ENCODE results near the gene VCPKMT. TPM values are rescaled to one million over a fixed set of nuclear protein-coding genes. Genes with fewer than 3 reads are reported as not detected.

VCPKMT gene
- total RNA-seq, 1 donor from 2014 or later, result 8.1 TPM

DNA sequence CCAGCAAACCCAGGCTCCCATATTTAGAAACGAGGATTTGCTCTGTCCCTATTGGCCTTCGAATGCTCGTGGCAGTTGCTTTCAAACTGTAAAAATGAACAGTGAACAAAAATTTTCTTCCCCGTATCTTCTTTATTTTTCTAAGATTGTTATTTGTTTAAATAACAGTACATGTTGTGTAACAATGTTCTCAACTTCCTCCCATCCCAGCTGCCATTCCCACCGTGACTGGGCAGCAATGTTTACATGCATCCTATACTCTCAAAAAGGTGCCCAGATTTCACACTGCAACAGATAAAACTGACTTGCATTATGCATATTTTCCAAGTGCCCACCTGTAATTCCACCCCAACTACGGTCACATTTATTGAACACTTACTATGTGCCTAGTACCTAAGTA, 12.8 kb downstream of the VCPKMT start:
- no peak overlapping the region for H3K4me3 Mint-ChIP-seq (ENCODE audit: unreplicated experiment)
- no peak overlapping the region for H3K27ac Mint-ChIP-seq (ENCODE audit: unreplicated experiment)
- peaks cover 9% of the 10 kb centered on the region for H3K27me3 Mint-ChIP-seq (ENCODE audit: unreplicated experiment)
- DNase-seq (ENCODE audit: low spot score), result no peak
- H3K36me3 Mint-ChIP-seq (ENCODE audit: low read depth, unreplicated experiment), result peaks cover 3% of the 10 kb centered on the region
- no peaks in the 10 kb centered on the region for H3K9me3 Mint-ChIP-seq (ENCODE audit: unreplicated experiment)
- TF ChIP-seq, protein P1, sequence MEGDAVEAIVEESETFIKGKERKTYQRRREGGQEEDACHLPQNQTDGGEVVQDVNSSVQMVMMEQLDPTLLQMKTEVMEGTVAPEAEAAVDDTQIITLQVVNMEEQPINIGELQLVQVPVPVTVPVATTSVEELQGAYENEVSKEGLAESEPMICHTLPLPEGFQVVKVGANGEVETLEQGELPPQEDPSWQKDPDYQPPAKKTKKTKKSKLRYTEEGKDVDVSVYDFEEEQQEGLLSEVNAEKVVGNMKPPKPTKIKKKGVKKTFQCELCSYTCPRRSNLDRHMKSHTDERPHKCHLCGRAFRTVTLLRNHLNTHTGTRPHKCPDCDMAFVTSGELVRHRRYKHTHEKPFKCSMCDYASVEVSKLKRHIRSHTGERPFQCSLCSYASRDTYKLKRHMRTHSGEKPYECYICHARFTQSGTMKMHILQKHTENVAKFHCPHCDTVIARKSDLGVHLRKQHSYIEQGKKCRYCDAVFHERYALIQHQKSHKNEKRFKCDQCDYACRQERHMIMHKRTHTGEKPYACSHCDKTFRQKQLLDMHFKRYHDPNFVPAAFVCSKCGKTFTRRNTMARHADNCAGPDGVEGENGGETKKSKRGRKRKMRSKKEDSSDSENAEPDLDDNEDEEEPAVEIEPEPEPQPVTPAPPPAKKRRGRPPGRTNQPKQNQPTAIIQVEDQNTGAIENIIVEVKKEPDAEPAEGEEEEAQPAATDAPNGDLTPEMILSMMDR (IDR thresholded peaks at IDR 0.05; ENCODE audit: unreplicated experiment), result no peak
- H3K4me1 Mint-ChIP-seq (ENCODE audit: unreplicated experiment), result no peaks in the 10 kb centered on the region

DNA sequence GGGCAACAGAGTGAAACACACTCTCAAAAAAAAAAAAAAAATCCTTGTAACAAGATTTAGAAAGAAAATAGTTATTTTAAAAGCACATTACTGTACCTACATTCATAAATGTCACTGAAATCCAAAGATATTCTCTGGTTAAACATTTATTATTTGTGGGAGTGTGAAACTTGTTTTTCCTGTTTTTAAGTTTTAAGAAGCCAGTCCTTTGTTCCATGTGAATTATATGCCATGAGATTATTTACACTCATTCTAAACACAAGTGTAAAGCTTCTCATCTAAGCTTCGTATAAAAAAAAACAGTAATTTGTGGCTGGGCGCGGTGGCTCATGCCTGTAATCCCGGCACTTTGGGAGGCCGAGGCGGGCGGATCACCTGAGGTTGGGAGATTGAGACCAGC, 15.0 kb downstream of the VCPKMT start:
- DNase-seq (ENCODE audit: low spot score), result no peak
- TF ChIP-seq, protein P1 (IDR thresholded peaks at IDR 0.05; ENCODE audit: unreplicated experiment), result no peak
- Mint-ChIP-seq H3K27ac (ENCODE audit: unreplicated experiment) (no peak overlapping the region), H3K9me3 (ENCODE audit: unreplicated experiment) (no peaks in the 10 kb centered on the region), H3K36me3 (ENCODE audit: low read depth, unreplicated experiment) (no peaks in the 10 kb centered on the region), H3K4me3 (ENCODE audit: unreplicated experiment) (no peak overlapping the region), H3K27me3 (ENCODE audit: unreplicated experiment) (peaks cover 9% of the 10 kb centered on the region), H3K4me1 (ENCODE audit: unreplicated experiment) (no peaks in the 10 kb centered on the region)

- no peak overlapping the region for H3K27ac Mint-ChIP-seq (ENCODE audit: unreplicated experiment)
- H3K4me1 Mint-ChIP-seq (ENCODE audit: unreplicated experiment), result no peaks in the 10 kb centered on the region
- H3K36me3 Mint-ChIP-seq (ENCODE audit: low read depth, unreplicated experiment), result peaks cover 2% of the 10 kb centered on the region
- peaks cover 9% of the 10 kb centered on the region for H3K27me3 Mint-ChIP-seq (ENCODE audit: unreplicated experiment)
- H3K9me3 Mint-ChIP-seq (ENCODE audit: unreplicated experiment), result no peaks in the 10 kb centered on the region
- H3K4me3 Mint-ChIP-seq (ENCODE audit: unreplicated experiment), result no peak overlapping the region
- no peak for DNase-seq (ENCODE audit: low spot score)
- TF ChIP-seq, protein P1 (IDR thresholded peaks at IDR 0.05; ENCODE audit: unreplicated experiment), result no peak
Measured at GRCh38 chr14:50100805-50101204, 15.6 kb downstream of the VCPKMT start.

- Mint-ChIP-seq H3K27me3 (ENCODE audit: unreplicated experiment) (peaks cover 9% of the 10 kb centered on the region), H3K9me3 (ENCODE audit: unreplicated experiment) (no peaks in the 10 kb centered on the region), H3K4me3 (ENCODE audit: unreplicated experiment) (no peak overlapping the region), H3K36me3 (ENCODE audit: low read depth, unreplicated experiment) (peaks cover 4% of the 10 kb centered on the region), H3K27ac (ENCODE audit: unreplicated experiment) (no peak overlapping the region), H3K4me1 (ENCODE audit: unreplicated experiment) (no peaks in the 10 kb centered on the region)
- DNase-seq (ENCODE audit: low spot score), result no peak
- TF ChIP-seq, protein P1 (IDR thresholded peaks at IDR 0.05; ENCODE audit: unreplicated experiment), result no peak
Measured at GRCh38 chr14:50099335-50099734, 17.0 kb downstream of the VCPKMT start.

DNA sequence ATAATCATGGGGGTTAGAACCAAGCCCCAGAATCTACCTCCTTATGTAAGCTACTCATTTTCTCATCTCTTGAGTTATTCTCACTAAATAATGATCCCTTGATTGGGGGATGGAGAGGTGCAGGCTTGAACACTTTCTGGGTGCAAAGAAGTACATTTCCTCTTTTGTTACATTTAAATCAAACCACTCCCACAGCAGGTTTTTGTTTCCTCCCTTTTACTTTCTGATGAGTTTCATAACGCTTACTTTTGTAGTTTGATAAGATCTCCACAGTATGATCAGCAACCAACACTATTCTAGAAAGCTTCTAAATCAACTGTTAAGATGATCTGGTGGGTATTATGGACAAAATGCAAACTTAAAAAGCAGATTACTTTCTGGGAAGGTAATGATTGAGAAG, 20.5 kb downstream of the VCPKMT start:
- Mint-ChIP-seq H3K4me3 (ENCODE audit: unreplicated experiment) (no peak overlapping the region), H3K27me3 (ENCODE audit: unreplicated experiment) (peaks cover 8% of the 10 kb centered on the region), H3K36me3 (ENCODE audit: low read depth, unreplicated experiment) (peaks cover 5% of the 10 kb centered on the region), H3K4me1 (ENCODE audit: unreplicated experiment) (peaks cover 4% of the 10 kb centered on the region), H3K27ac (ENCODE audit: unreplicated experiment) (no peak overlapping the region), H3K9me3 (ENCODE audit: unreplicated experiment) (no peaks in the 10 kb centered on the region)
- DNase-seq (ENCODE audit: low spot score), result no peak
- TF ChIP-seq, protein P1 (IDR thresholded peaks at IDR 0.05; ENCODE audit: unreplicated experiment), result no peak

Data from endothelial cell (in vitro differentiated cells).